ENCODE results near the gene LIMS2.

Gene LIMS2

DNA sequence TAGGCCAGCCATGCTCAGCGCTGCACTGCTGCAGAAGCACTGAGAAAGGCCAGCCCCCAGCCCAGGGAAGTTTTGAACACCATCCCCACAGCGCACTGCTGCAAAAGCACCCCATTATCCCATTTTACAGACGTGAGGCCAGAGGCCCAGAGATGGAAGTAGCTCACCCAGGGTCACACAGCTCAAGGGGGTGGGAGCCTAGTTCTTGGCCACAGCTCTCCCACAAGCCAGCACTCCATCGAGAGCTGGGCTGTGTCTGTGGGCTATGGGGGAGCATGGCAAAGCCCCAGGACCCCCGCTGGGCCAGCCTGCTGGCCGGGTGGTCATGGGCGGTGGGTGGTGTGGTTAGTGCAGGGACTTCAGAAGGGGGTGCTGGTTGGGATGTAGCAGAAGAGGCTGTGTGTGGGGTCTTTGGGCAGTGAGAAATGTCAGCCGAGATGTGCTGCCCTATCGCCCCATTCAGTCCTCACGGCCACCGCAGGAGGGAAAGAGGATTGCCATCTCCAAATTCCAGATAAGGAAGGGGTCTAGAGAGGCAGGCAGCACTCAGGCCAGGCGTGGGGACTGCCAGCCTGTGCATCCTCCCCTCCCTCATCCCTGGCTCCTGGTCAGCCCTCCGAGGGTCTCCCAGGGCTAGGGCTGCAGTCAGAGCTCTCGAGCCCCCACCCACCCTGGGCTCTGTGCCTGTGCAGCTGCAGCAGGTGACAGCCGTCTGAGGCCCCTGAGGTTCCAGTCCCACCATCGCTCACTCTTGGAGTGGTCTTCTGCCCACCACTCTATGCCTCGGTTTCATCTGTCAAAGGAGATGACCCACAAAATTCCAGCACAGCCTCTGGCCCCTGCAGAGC, 46.3 kb downstream of the LIMS2 start:
- no peaks in the 10 kb centered on the region for H3K27me3 ChIP-seq
- H3K36me3 ChIP-seq = no peaks in the 10 kb centered on the region
- TF ChIP-seq, protein P1, sequence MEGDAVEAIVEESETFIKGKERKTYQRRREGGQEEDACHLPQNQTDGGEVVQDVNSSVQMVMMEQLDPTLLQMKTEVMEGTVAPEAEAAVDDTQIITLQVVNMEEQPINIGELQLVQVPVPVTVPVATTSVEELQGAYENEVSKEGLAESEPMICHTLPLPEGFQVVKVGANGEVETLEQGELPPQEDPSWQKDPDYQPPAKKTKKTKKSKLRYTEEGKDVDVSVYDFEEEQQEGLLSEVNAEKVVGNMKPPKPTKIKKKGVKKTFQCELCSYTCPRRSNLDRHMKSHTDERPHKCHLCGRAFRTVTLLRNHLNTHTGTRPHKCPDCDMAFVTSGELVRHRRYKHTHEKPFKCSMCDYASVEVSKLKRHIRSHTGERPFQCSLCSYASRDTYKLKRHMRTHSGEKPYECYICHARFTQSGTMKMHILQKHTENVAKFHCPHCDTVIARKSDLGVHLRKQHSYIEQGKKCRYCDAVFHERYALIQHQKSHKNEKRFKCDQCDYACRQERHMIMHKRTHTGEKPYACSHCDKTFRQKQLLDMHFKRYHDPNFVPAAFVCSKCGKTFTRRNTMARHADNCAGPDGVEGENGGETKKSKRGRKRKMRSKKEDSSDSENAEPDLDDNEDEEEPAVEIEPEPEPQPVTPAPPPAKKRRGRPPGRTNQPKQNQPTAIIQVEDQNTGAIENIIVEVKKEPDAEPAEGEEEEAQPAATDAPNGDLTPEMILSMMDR (IDR thresholded peaks at IDR 0.05; ENCODE audit: low read depth, low read length) = no peak
- no peak for DNase-seq
- H3K9me3 ChIP-seq = no peaks in the 10 kb centered on the region
- H3K4me3 ChIP-seq (ENCODE audit: low read depth, low read length) = no peak overlapping the region
- no peaks in the 10 kb centered on the region; the same call in 1 of the 2 replicates for H3K4me1 ChIP-seq

DNA sequence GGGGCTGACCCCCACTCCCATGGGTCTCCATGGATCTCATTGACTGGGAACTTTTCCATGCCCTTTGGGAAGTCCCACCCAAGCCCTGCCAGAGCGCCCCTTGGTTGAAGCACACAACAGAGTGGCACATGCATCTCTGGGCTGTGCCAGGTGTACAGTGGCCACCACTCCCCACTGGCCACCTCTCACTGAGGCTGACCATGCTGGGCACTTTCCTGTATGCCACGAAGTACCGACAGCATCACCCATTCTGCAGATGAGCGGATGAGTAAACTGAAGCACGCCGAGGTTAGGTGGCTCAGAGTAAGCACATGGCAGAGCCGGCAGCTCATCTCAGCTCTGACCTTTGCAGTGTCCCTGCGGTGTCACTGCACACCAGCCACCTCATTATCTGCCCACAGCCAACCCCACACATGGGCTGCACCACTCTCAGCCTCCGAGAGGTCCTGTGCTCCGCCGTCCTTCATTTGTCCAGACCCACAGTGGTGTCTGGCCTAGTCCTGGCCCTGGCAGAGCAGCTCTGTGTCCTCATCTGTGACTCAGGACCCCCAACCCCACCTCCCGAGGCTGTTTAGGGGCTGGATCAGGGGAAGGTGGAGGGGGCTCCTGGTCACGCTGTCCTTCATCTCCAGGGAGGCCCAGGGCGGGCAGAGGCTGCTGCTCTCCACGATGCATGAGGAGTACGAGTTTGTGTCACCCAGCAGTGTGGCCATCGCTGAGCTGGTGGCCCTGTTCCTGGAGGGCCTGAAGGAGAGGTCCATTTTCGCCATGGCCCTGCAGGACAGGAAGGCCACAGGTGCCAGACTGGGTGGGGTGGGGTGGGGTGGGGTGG, 47.4 kb downstream of the LIMS2 start:
- Histone ChIP-seq H3K4me3 (ENCODE audit: low read depth, low read length) (no peak overlapping the region), H3K36me3 (no peaks in the 10 kb centered on the region), H3K4me1 (no peaks in the 10 kb centered on the region), H3K27me3 (no peaks in the 10 kb centered on the region), H3K9me3 (no peaks in the 10 kb centered on the region)
- peak; percentile 1 for DNase-seq
- TF ChIP-seq, protein P1 (IDR thresholded peaks at IDR 0.05; ENCODE audit: low read depth, low read length) = no peak

DNA sequence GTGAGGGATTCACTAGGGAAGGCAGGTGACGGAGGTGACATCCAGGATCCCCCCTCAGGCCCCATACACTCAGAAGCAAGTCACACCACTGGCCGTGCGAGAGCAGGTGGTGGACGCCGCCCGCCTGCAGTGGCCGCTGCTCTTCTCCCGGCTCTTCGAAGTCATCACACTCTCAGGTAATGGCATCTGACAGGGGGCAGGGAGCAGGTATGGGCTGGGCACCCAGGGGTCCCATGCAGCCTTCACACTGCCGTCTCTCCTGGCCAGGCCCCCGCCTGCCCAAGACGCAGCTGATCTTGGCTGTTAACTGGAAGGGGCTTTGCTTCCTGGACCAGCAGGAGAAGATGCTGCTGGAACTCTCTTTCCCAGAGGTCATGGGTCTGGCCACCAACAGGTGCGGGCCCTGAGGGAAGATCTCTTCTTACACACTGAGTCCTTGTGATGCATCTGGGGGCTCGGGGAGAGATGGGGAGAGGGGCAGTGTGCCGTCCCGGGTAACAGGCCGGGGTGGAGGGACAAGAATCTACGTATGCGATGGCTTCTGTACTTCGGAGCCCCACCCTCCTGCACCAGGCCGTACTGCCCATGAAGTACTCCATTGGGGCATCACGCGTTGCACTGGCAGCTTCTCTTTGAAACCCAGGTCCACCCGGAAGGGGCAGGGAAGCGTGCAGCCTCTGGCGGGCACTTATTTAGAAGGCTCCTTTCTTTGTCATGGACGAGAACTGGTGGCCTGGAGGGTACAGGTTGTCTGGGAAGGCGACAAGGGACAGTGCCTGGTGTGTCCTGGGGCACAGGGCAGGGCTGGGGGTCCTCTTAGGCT, 48.2 kb downstream of the LIMS2 start:
- H3K36me3 ChIP-seq = no peaks in the 10 kb centered on the region

DNA sequence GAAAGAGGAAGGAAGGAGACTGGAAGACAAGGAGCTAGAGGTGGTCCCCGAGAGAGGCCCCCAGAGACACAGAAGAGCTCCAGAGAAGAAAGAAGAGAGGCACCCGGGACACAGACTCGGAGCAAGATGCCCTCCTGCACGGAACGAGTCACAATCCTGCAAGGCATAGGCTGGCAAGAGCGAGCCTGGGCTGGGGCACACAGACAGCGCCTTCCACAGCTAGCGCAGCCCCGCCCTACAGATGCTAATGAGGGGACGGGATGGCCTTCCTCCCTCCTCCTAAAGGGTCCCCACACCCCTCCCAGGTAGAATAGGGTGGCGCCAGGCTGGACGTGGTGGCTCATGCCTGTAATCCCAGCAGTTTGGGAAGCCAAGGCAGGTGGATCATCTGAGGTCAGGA, 49.2 kb downstream of the LIMS2 start:
- Histone ChIP-seq H3K36me3 (no peaks in the 10 kb centered on the region), H3K4me1 (no peaks in the 10 kb centered on the region), H3K4me3 (ENCODE audit: low read depth, low read length) (no peak overlapping the region), H3K27me3 (no peaks in the 10 kb centered on the region), H3K9me3 (no peaks in the 10 kb centered on the region)
- DNase-seq = no peak
- TF ChIP-seq, protein P1 (IDR thresholded peaks at IDR 0.05; ENCODE audit: low read depth, low read length) = no peak

More for the DNA sequence above, 48.2 kb downstream of the LIMS2 start:
- H3K4me1 ChIP-seq = no peaks in the 10 kb centered on the region
- H3K9me3 ChIP-seq = no peaks in the 10 kb centered on the region
- no peaks in the 10 kb centered on the region for H3K27me3 ChIP-seq
- TF ChIP-seq, protein P1 (IDR thresholded peaks at IDR 0.05; ENCODE audit: low read depth, low read length) = no peak
- H3K4me3 ChIP-seq (ENCODE audit: low read depth, low read length) = no peak overlapping the region
- peak; percentile 1 for DNase-seq

DNA sequence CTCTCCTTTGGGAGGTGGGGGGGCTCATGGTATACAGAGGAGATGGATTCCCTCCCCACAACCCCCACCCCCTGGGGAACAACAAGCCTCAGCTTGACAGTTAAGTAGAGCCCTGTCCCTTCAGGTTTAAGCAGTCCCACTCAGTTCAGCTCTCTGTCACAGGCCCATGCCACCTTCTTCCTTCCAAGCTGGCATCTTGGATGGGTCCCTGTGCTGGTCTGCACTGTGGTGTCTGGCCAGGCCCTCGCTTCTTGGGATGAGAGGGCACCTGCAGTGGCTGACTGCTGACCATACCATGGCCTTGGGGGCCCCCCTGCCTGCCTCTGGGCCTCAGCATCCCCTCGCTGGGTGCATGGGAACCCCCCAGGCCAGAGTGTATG, 49.8 kb downstream of the LIMS2 start:
- H3K4me3 ChIP-seq (ENCODE audit: low read depth, low read length) = no peak overlapping the region
- no peaks in the 10 kb centered on the region for H3K9me3 ChIP-seq
- peak; percentile 1 for DNase-seq
- H3K27me3 ChIP-seq = no peaks in the 10 kb centered on the region
- no peaks in the 10 kb centered on the region for H3K4me1 ChIP-seq
- TF ChIP-seq, protein P1 (IDR thresholded peaks at IDR 0.05; ENCODE audit: low read depth, low read length) = no peak
- H3K36me3 ChIP-seq = no peaks in the 10 kb centered on the region

Data from BE2C (cell line).